Activated T-helper 1 cell treated with anti-CD3 and anti-CD28 coated beads, Interleukin-12 subunit alpha, Interleukin-12 subunit beta, Interleukin-2, Interleukin-4 antibody, amounts not matched to agents 30 ng/mL and 10 ng/mL and 1 ng/mL, durations not matched to agents 14 hours and 24 hours and 36 hours (primary cell): ENCODE measurements around the gene DNAI1. TPM values are rescaled to one million over a fixed set of nuclear protein-coding genes. Genes with fewer than 3 reads are reported as not detected.

Experiments used
- DNase-seq: peaks from one replicate; pipeline ENCODE4 v3.0.0; 2021; ENCODE audit warnings: low spot score
- H3K27ac Mint-ChIP-seq: one replicate; pipeline ENCODE4 v1.8.0; 2021; ENCODE audit warnings: mild to moderate bottlenecking, mixed read lengths
- H3K27me3 Mint-ChIP-seq: one replicate; pipeline ENCODE4 v1.8.0; 2022; ENCODE audit warnings: mild to moderate bottlenecking, moderate library complexity, mixed read lengths; ENCODE audit not compliant: insufficient read depth
- H3K36me3 Mint-ChIP-seq: one replicate; pipeline ENCODE4 v1.8.0; 2021; ENCODE audit warnings: low read depth, mixed read lengths
- H3K4me1 Mint-ChIP-seq: one replicate; pipeline ENCODE4 v1.8.0; 2021; ENCODE audit warnings: low read depth, mixed read lengths
- H3K4me3 Mint-ChIP-seq: one replicate; pipeline ENCODE4 v1.8.0; 2021; ENCODE audit warnings: mild to moderate bottlenecking, moderate library complexity, mixed read lengths
- H3K9me3 Mint-ChIP-seq: one replicate; pipeline ENCODE4 v1.8.0; 2021; ENCODE audit warnings: mixed read lengths
- intact Hi-C: fragments of 100-400 bp; cut with micrococcal nuclease; formaldehyde crosslinking; loops from one replicate; pipeline ENCODE4 v1.15.1; 2024
- total RNA-seq: library from RNA; stranded (reverse); gene quantifications from 2 replicates; pipeline ENCODE4 v1.2.3, GENCODE V29; 2022

The DNAI1 gene
- total RNA-seq, 1 donor from 2014 or later: not detected

GRCh38 chr9:34545497-34545896 is 86.9 kb downstream of the DNAI1 start:
- Mint-ChIP-seq H3K27ac (peak overlapping the region; percentile 5), H3K36me3 (no peaks in the 10 kb centered on the region), H3K4me3 (no peak overlapping the region), H3K4me1 (no peaks in the 10 kb centered on the region), H3K27me3 (peaks cover 20% of the 10 kb centered on the region), H3K9me3 (no peaks in the 10 kb centered on the region)
- intact Hi-C loops: no loop called here
- DNase-seq: no peak

GRCh38 chr9:34546102-34546833 is 87.7 kb downstream of the DNAI1 start:
- intact Hi-C loops: no loop called here
- Mint-ChIP-seq H3K27ac (no peak overlapping the region), H3K4me1 (no peaks in the 10 kb centered on the region), H3K4me3 (no peak overlapping the region), H3K36me3 (no peaks in the 10 kb centered on the region), H3K27me3 (peaks cover 16% of the 10 kb centered on the region), H3K9me3 (no peaks in the 10 kb centered on the region)
- DNase-seq: no peak

- Mint-ChIP-seq H3K4me1 (no peaks in the 10 kb centered on the region), H3K27me3 (peaks cover 14% of the 10 kb centered on the region), H3K4me3 (no peak overlapping the region), H3K27ac (no peak overlapping the region), H3K9me3 (no peaks in the 10 kb centered on the region), H3K36me3 (no peaks in the 10 kb centered on the region)
- intact Hi-C loops: loop anchor here (1.0 kb wide), 1 partner anchor 110 kb away; no protein-coding TSS in a partner anchor
- DNase-seq: no peak
Observed at GRCh38 chr9:34546834-34547827, 88.5 kb downstream of the DNAI1 start.

GRCh38 chr9:34547960-34548611 is 89.5 kb downstream of the DNAI1 start:
- H3K4me3 Mint-ChIP-seq: no peak overlapping the region
- H3K9me3 Mint-ChIP-seq: no peaks in the 10 kb centered on the region
- H3K36me3 Mint-ChIP-seq: no peaks in the 10 kb centered on the region
- no peaks in the 10 kb centered on the region for H3K4me1 Mint-ChIP-seq
- no peak overlapping the region for H3K27ac Mint-ChIP-seq
- peaks cover 13% of the 10 kb centered on the region for H3K27me3 Mint-ChIP-seq
- no peak for DNase-seq
- intact Hi-C loops: loop anchor here (1.0 kb wide), 3 partner anchors 43 to 111 kb away; no protein-coding TSS in a partner anchor

GRCh38 chr9:34549407-34549732 is 90.8 kb downstream of the DNAI1 start:
- Mint-ChIP-seq H3K36me3 (no peaks in the 10 kb centered on the region), H3K9me3 (no peaks in the 10 kb centered on the region), H3K4me1 (no peaks in the 10 kb centered on the region), H3K27me3 (peaks cover 11% of the 10 kb centered on the region), H3K4me3 (no peak overlapping the region), H3K27ac (no peak overlapping the region)
- no peak for DNase-seq
- intact Hi-C loops: no loop called here

GRCh38 chr9:34550016-34550680 is 91.5 kb downstream of the DNAI1 start:
- no peak for DNase-seq
- Mint-ChIP-seq H3K27ac (no peak overlapping the region), H3K27me3 (peaks cover 9% of the 10 kb centered on the region), H3K4me3 (no peak overlapping the region), H3K9me3 (no peaks in the 10 kb centered on the region), H3K4me1 (no peaks in the 10 kb centered on the region), H3K36me3 (no peaks in the 10 kb centered on the region)
- intact Hi-C loops: no loop called here

- Mint-ChIP-seq H3K9me3 (no peaks in the 10 kb centered on the region), H3K36me3 (no peaks in the 10 kb centered on the region), H3K4me3 (no peak overlapping the region), H3K4me1 (no peaks in the 10 kb centered on the region), H3K27ac (no peak overlapping the region), H3K27me3 (peaks cover 6% of the 10 kb centered on the region)
- intact Hi-C loops: no loop called here
- no peak for DNase-seq
Observed at GRCh38 chr9:34550681-34551270, 92.2 kb downstream of the DNAI1 start.

- intact Hi-C loops: no loop called here
- no peak overlapping the region for H3K27ac Mint-ChIP-seq
Observed at GRCh38 chr9:34551751-34552605, 93.4 kb downstream of the DNAI1 start.

GRCh38 chr9:34552606-34552981 is 94.0 kb downstream of the DNAI1 start:
- Mint-ChIP-seq H3K9me3 (no peaks in the 10 kb centered on the region), H3K27me3 (peaks cover 6% of the 10 kb centered on the region), H3K4me3 (no peak overlapping the region), H3K27ac (no peak overlapping the region), H3K36me3 (no peaks in the 10 kb centered on the region), H3K4me1 (no peaks in the 10 kb centered on the region)
- no peak for DNase-seq
- intact Hi-C loops: no loop called here

More at GRCh38 chr9:34551751-34552605, 93.4 kb downstream of the DNAI1 start:
- DNase-seq: no peak
- H3K36me3 Mint-ChIP-seq: no peaks in the 10 kb centered on the region
- H3K4me1 Mint-ChIP-seq: no peaks in the 10 kb centered on the region
- peaks cover 6% of the 10 kb centered on the region for H3K27me3 Mint-ChIP-seq
- no peaks in the 10 kb centered on the region for H3K9me3 Mint-ChIP-seq
- H3K4me3 Mint-ChIP-seq: no peak overlapping the region

- peaks cover 6% of the 10 kb centered on the region for H3K27me3 Mint-ChIP-seq
- intact Hi-C loops: no loop called here
- H3K9me3 Mint-ChIP-seq: no peaks in the 10 kb centered on the region
- H3K4me3 Mint-ChIP-seq: no peak overlapping the region
- no peaks in the 10 kb centered on the region for H3K4me1 Mint-ChIP-seq
- DNase-seq: no peak
- H3K36me3 Mint-ChIP-seq: no peaks in the 10 kb centered on the region
- H3K27ac Mint-ChIP-seq: no peak overlapping the region
Observed at GRCh38 chr9:34552986-34553385, 94.4 kb downstream of the DNAI1 start.

- H3K27ac Mint-ChIP-seq: no peak overlapping the region
- H3K4me3 Mint-ChIP-seq: no peak overlapping the region
- no peaks in the 10 kb centered on the region for H3K4me1 Mint-ChIP-seq
- intact Hi-C loops: no loop called here
- DNase-seq: no peak
- H3K36me3 Mint-ChIP-seq: no peaks in the 10 kb centered on the region
- H3K27me3 Mint-ChIP-seq: peaks cover under 1% of the 10 kb centered on the region
- H3K9me3 Mint-ChIP-seq: no peaks in the 10 kb centered on the region
Observed at GRCh38 chr9:34553511-34554021, 95.0 kb downstream of the DNAI1 start.
